GM13976 (cell line): ENCODE measurements around the gene OPN1LW.

Experiments
- DNase-seq: peaks from one replicate; pipeline ENCODE4 v3.0.0; 2012; ENCODE audit warnings: low spot score
- in situ Hi-C: fragments of 300-500 bp; cut with MboI; formaldehyde crosslinking; loops from one replicate; pipeline ENCODE4 v1.12.0; 2022; ENCODE audit warnings: low sequenced_read_pairs, mixed read lengths, inconsistent platforms; ENCODE audit not compliant: unreplicated experiment
- TF ChIP-seq, protein P1 (sequence below): IDR thresholded peaks from 2 replicates; pipeline ENCODE4 v1.5.1; 2012; ENCODE audit warnings: borderline replicate concordance, mild to moderate bottlenecking; ENCODE audit not compliant: insufficient read depth; ENCODE audit errors: extremely low read depth, missing control alignments, control extremely low read depth

Gene OPN1LW

DNA sequence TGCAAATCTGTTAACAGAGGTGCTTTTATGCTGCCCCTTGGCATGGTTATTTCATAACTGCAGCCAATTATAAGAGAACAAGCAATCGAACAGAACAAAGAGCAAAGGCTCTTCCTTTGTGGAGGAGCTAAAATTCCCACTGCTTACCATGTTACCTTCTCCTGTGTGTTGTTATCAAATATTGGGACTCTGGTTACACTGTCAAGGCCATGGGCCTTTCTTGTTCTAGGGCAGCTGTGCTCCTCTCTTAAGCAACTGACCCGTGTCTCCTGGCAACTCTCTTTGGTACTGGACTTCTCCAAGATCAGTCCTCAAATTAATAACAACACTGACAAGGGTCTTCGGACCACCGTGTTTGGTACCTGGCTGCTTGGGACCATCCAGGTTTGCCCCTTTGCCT, 12.1 kb upstream of the OPN1LW start:
- no peak for DNase-seq
- in situ Hi-C loops: no loop called here
- TF ChIP-seq, protein P1, sequence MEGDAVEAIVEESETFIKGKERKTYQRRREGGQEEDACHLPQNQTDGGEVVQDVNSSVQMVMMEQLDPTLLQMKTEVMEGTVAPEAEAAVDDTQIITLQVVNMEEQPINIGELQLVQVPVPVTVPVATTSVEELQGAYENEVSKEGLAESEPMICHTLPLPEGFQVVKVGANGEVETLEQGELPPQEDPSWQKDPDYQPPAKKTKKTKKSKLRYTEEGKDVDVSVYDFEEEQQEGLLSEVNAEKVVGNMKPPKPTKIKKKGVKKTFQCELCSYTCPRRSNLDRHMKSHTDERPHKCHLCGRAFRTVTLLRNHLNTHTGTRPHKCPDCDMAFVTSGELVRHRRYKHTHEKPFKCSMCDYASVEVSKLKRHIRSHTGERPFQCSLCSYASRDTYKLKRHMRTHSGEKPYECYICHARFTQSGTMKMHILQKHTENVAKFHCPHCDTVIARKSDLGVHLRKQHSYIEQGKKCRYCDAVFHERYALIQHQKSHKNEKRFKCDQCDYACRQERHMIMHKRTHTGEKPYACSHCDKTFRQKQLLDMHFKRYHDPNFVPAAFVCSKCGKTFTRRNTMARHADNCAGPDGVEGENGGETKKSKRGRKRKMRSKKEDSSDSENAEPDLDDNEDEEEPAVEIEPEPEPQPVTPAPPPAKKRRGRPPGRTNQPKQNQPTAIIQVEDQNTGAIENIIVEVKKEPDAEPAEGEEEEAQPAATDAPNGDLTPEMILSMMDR: no peak

DNA sequence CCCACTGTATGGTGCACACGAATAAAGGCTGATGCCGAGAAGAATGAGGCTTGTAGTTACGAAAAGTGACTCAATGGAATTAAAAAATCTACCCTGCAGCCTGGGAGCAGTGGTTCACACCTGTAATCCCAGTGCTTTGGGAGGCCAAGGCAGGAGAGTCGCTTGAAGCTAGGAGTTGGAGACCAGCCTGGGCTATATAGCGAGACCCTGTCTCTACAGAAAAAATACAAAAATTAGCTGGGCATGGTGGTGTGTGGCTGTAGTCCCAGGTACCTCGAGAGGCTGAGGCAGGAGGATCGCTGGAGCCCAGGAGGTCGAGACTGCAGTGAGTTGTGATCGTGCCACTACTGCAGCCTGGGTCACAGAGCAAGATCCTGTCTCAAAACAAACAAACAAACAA, 11.7 kb upstream of the OPN1LW start:
- TF ChIP-seq, protein P1: no peak
- in situ Hi-C loops: no loop called here

DNA sequence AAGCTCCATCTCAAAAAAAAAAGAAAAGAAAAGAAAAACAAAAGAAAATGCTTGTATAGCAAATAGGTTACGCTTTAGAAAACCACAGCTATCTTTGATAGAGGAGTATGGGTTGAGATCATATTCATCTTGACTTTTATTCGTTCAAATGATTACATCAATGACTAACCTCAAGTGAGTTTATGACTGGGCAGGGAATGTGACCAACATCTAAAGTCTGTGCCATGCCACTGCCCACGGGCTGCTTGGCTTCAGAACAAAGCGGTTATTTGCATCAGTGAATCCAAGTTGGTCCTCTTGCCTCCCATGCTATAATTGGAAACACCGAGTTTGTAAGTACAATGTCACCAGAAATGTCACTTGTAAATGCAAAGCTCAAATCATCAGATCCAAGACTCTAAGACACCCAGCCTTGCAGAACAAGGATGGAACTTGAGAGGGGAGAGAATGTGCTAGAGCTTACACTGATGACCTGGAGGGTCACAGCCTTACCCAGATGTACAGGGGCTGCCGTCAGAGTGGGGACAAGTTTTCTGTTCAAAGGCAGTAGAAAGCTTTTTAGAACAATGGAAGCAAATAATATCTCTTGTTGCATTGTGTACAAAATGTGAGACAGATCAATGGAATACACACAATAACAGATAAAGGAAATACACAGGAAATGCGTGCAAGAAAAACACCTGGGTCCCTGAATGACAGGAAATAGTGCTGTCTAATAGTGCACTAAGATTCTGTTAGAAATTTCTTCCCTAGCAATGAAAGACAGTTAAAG, 8.4 kb upstream of the OPN1LW start:
- in situ Hi-C loops: no loop called here
- no peak for DNase-seq
- TF ChIP-seq, protein P1: no peak

More for the DNA sequence above, 11.7 kb upstream of the OPN1LW start:
- no peak for DNase-seq

DNA sequence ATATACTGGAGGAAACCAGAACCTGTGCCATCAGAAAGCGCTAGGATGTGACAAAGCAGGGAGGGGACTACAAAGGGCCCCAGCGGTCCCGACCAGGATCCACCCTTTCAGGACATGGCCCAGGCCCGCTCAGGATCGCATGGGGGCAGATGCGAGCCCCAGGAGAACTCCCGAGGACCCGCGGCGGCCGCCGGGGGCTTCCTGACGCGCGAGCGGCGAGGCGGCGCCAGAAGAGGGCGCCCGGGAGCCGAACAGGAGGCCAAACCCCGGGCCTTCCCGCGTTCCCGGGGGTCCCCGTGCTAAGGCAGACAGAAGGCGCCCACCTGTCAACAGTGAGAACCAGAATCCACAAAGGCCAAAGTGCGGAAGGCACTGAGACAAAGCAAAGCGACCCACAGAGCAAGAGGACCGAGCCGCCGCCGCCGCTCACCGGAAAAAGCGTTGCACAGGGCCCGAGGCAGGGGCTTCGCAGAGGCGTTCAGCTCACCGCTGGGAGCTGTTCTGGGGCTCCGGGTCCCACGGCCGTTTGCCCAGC, 7.3 kb upstream of the OPN1LW start:
- peak; percentile 78 for DNase-seq
- TF ChIP-seq, protein P1: peak; percentile 64
- in situ Hi-C loops: no loop called here

DNA sequence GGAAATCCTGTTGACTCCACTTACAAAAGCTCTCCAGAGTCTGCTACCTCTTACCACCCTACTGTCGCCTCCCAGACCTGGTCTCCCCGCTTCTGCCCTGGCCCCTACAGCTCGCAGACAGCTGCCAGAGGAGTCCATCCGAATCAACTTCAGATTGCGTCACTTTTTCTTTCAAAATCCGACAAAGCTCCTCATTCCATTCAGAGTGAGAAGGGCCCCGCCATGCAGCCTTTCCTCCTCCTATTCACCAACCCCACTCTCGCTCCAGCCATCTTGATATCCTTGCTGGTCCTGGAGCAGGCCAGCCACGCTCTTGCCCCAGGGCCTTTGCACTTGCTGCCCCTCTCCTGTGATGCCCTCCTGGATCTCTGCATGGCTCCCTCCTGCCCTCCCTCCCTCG, 5.2 kb upstream of the OPN1LW start:
- in situ Hi-C loops: no loop called here
- no peak for DNase-seq
- TF ChIP-seq, protein P1: no peak

DNA sequence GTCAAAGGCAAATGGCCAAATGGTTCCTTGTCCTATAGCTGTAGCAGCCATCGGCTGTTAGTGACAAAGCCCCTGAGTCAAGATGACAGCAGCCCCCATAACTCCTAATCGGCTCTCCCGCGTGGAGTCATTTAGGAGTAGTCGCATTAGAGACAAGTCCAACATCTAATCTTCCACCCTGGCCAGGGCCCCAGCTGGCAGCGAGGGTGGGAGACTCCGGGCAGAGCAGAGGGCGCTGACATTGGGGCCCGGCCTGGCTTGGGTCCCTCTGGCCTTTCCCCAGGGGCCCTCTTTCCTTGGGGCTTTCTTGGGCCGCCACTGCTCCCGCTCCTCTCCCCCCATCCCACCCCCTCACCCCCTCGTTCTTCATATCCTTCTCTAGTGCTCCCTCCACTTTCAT, 3.8 kb upstream of the OPN1LW start:
- DNase-seq: no peak
- TF ChIP-seq, protein P1: no peak
- in situ Hi-C loops: no loop called here
